B cell (primary cell): Measurements from ENCODE around the gene ERICH3. TPM values are rescaled to one million over a fixed set of nuclear protein-coding genes. Genes with fewer than 3 reads are reported as not detected.

ENCODE experiments used
- ATAC-seq: fragments of 200-7000 bp; cut with Tn5 transposase; one replicate; pipeline ENCODE4 v1.10.0; 2021; ENCODE audit warnings: low read depth, mild to moderate bottlenecking, moderate number of reproducible peaks, moderate library complexity
- CTCF ChIA-PET: fragments of 350-600 bp; sonication (Branson Sonifier 250); formaldehyde crosslinking; loops from one replicate; lab custom pipeline; 2021; ENCODE audit warnings: antibody characterized with exemption, inconsistent platforms; lab: Charles Lee
- POLR2A ChIA-PET: fragments of 350-600 bp; sonication (Branson Sonifier 250); formaldehyde crosslinking; loops from one replicate; lab custom pipeline; 2021; ENCODE audit warnings: antibody characterized with exemption; lab: Charles Lee
- DNase-seq: peaks from one replicate; pipeline ENCODE4 v3.0.0; 2013
- H2AFZ ChIP-seq: 2 replicates; pipeline ENCODE4 v1.6.1; 2012; ENCODE audit warnings: mild to moderate bottlenecking, low read depth, low read length; ENCODE audit not compliant: insufficient read depth, poor library complexity, severe bottlenecking
- H3K27ac ChIP-seq, 2 donors: 1 replicate in 1 of 2; 2 replicates in 1 of 2; pipeline ENCODE4 v1.5.1; 2012 to 2013; ENCODE audit warnings: low read length in 2 of 2, mild to moderate bottlenecking in 2 of 2, moderate library complexity in 1 of 2
- H3K27me3 ChIP-seq, 4 experiments: fragments of 200-600 bp in 1 of 4; sonication (generic) in 1 of 4; replicated peaks in 1 of 4; 1 replicate in 2 of 4; 2 replicates in 2 of 4; pipeline versions ENCODE4 v1.6.1 to v1.7.0; 2013 to 2016; ENCODE audit warnings: low read length in 3 of 4, mild to moderate bottlenecking in 2 of 4, mixed read lengths in 1 of 4, moderate library complexity in 1 of 4; ENCODE audit not compliant: insufficient read depth in 4 of 4, control insufficient read depth in 3 of 4; ENCODE audit errors: control extremely low read depth in 1 of 4
- H3K36me3 ChIP-seq, 2 experiments: replicated peaks in 1 of 2; 1 replicate in 1 of 2; 2 replicates in 1 of 2; pipeline versions ENCODE4 v1.6.1 to v1.7.1; 2013; ENCODE audit warnings: low read length in 1 of 2; ENCODE audit not compliant: insufficient read depth in 2 of 2, control insufficient read depth in 1 of 2; ENCODE audit errors: control extremely low read depth in 1 of 2, extremely low read depth in 1 of 2
- H3K4me1 ChIP-seq, 2 donors: fragments of 200-600 bp in 1 of 2; sonication (generic) in 1 of 2; 1 replicate in 1 of 2; 2 replicates in 1 of 2; pipeline versions ENCODE4 v1.5.1 to v1.6.1; 2013 to 2017; ENCODE audit warnings: low read length in 2 of 2; ENCODE audit not compliant: control insufficient read depth in 2 of 2, insufficient read depth in 2 of 2
- H3K4me2 ChIP-seq: replicated peaks from 2 replicates; pipeline ENCODE3; 2012; ENCODE audit warnings: mild to moderate bottlenecking, low read depth, low read length; ENCODE audit not compliant: poor library complexity, severe bottlenecking
- H3K4me3 ChIP-seq, 5 experiments: fragments of 200-600 bp in 1 of 5; sonication (generic) in 1 of 5; 1 replicate in 3 of 5; 2 replicates in 2 of 5; pipeline versions ENCODE4 v1.5.1 to v1.7.0; 2011 to 2016; ENCODE audit warnings: low read length in 4 of 5, mild to moderate bottlenecking in 4 of 5, low read depth in 2 of 5, control low read depth in 1 of 5, moderate library complexity in 1 of 5; ENCODE audit not compliant: insufficient read depth in 1 of 5; ENCODE audit errors: control extremely low read depth in 1 of 5, extremely low read depth in 1 of 5
- H3K79me2 ChIP-seq: fragments of 200-600 bp; sonication (generic); one replicate; pipeline ENCODE4 v1.6.0; 2016; ENCODE audit warnings: low read length; ENCODE audit not compliant: control insufficient read depth, insufficient read depth
- H3K9ac ChIP-seq: fragments of 200-600 bp; sonication (generic); 2 replicates; pipeline ENCODE4 v1.6.1; 2017; ENCODE audit warnings: mild to moderate bottlenecking, low read length, moderate library complexity
- H3K9me3 ChIP-seq, 3 donors: one replicate each; pipeline versions ENCODE4 v1.6.1 to v1.7.1; 2013; ENCODE audit warnings: low read length in 2 of 3; ENCODE audit not compliant: control insufficient read depth in 2 of 3, insufficient read depth in 1 of 3; ENCODE audit errors: control extremely low read depth in 1 of 3
- H4K20me1 ChIP-seq: 2 replicates; pipeline ENCODE4 v1.6.0; 2012; ENCODE audit warnings: mild to moderate bottlenecking, low read length; ENCODE audit not compliant: insufficient read depth, control insufficient read depth, poor library complexity, severe bottlenecking
- H3K27ac Mint-ChIP-seq: one replicate; pipeline ENCODE4 v1.8.0; 2021; ENCODE audit warnings: mixed read lengths
- H3K27me3 Mint-ChIP-seq: one replicate; pipeline ENCODE4 v1.8.0; 2021; ENCODE audit warnings: mixed read lengths
- H3K4me1 Mint-ChIP-seq: one replicate; pipeline ENCODE4 v1.8.0; 2021; ENCODE audit warnings: mixed read lengths
- H3K4me3 Mint-ChIP-seq: one replicate; pipeline ENCODE4 v1.8.0; 2021; ENCODE audit warnings: mixed read lengths
- H3K9me3 Mint-ChIP-seq: one replicate; pipeline ENCODE4 v1.8.0; 2022; ENCODE audit warnings: mixed read lengths; ENCODE audit not compliant: insufficient read depth
- CTCF ChIP-seq: fragments of 200-600 bp; IDR thresholded peaks from one replicate; pipeline ENCODE4 v1.8.0; 2022; ENCODE audit warnings: antibody characterized with exemption, mild to moderate bottlenecking
- EZH2 ChIP-seq: IDR thresholded peaks from 2 replicates; pipeline ENCODE4 v1.6.1; 2012; ENCODE audit warnings: borderline replicate concordance, low read depth, mild to moderate bottlenecking, moderate library complexity, low read length; ENCODE audit not compliant: insufficient read depth, poor library complexity, severe bottlenecking
- WGBS: methylation state at CpG from one replicate; pipeline ENCODE4 v1.1.5; 2013; ENCODE audit warnings: missing lambda C conversion rate; ENCODE audit not compliant: insufficient coverage; 5-methylcytosine and 5-hydroxymethylcytosine counted together
- intact Hi-C: fragments of 100-400 bp; cut with micrococcal nuclease; formaldehyde crosslinking; loops from one replicate; pipeline ENCODE4 v1.10.0; 2022
- polyA plus RNA-seq: library from polyadenylated mRNA; depleted of rRNA; stranded (reverse); fragments of >200 nt; gene quantifications from 2 replicates; pipeline ENCODE4 v1.2.3, GENCODE V29; 2012
- total RNA-seq, 2 donors: library from RNA; stranded (reverse); fragments of 120-200 nt in 1 of 2; gene quantifications; 1 replicate in 1 of 2; 2 replicates in 1 of 2; pipeline versions ENCODE4 v1.2.3 to v1.2.4, GENCODE V29; 2013 to 2022

ERICH3 gene
- total and polyA plus RNA-seq, 2 donors (not counting 1 experiment from before 2014, with no cell fraction given): 0.03 to 0.27 TPM

GRCh38 chr1:74679811-74680210 lies 6.2 kb upstream of the ERICH3 start:
- no peak overlapping the region for H3K27ac Mint-ChIP-seq
- H3K27me3 Mint-ChIP-seq: peaks cover under 1% of the 10 kb centered on the region
- no peak for DNase-seq
- no peak overlapping the region for H3K4me3 Mint-ChIP-seq
- H3K4me1 Mint-ChIP-seq: peaks cover 18% of the 10 kb centered on the region
- Histone ChIP-seq H4K20me1 (no peaks in the 10 kb centered on the region), H3K4me2 (no peak overlapping the region), H3K36me3 (no peaks in the 10 kb centered on the region), H3K27me3 (no peaks in the 10 kb centered on the region), H3K4me1 (peaks cover 2 to 4% of the 10 kb centered on the region in 2 donors), H3K9ac (no peak overlapping the region), H3K27ac (no peak overlapping the region), H3K9me3 (no peaks in the 10 kb centered on the region), H3K4me3 (no peak overlapping the region), H3K79me2 (no peaks in the 10 kb centered on the region), H2AFZ (no peak overlapping the region)
- WGBS: 100% methylated on average over 1 of the region's 2 CpGs
- TF ChIP-seq CTCF: no peak
- TF ChIP-seq EZH2: no peak
- intact Hi-C loops: no loop called here
- CTCF ChIA-PET: interaction anchor here (3.0 kb wide), 1 partner anchor 10 kb away, joined by 13 read pairs; no protein-coding TSS in a partner anchor
- POLR2A ChIA-PET: no interaction called here
- ATAC-seq: no peak
- H3K9me3 Mint-ChIP-seq: no peaks in the 10 kb centered on the region

GRCh38 chr1:74677926-74678325 lies 4.3 kb upstream of the ERICH3 start:
- Histone ChIP-seq H3K79me2 (no peaks in the 10 kb centered on the region), H3K36me3 (no peaks in the 10 kb centered on the region), H4K20me1 (no peaks in the 10 kb centered on the region), H2AFZ (no peak overlapping the region), H3K4me2 (no peak overlapping the region), H3K4me3 (no peak overlapping the region), H3K9ac (no peak overlapping the region), H3K9me3 (no peaks in the 10 kb centered on the region), H3K4me1 (peaks cover 18 to 20% of the 10 kb centered on the region in 2 donors), H3K27ac (no peak overlapping the region), H3K27me3 (peaks cover 0 to 15% (median 4%) of the 10 kb centered on the region in 4 experiments)
- ATAC-seq: no peak
- no peak for TF ChIP-seq EZH2
- no peak for TF ChIP-seq CTCF
- POLR2A ChIA-PET: no interaction called here
- Mint-ChIP-seq H3K27me3 (peaks cover 13% of the 10 kb centered on the region), H3K9me3 (no peaks in the 10 kb centered on the region), H3K4me3 (no peak overlapping the region), H3K27ac (no peak overlapping the region), H3K4me1 (peaks cover 32% of the 10 kb centered on the region)
- DNase-seq: no peak
- CTCF ChIA-PET: interaction anchor here (3.0 kb wide), 1 partner anchor 12 kb away, joined by 13 read pairs; no protein-coding TSS in a partner anchor
- intact Hi-C loops: no loop called here
